Left hindlimb (tissue), 1 donor: Measurements from ENCODE around the gene RAP2C.
"Not testable (repeated sequence)": the region's sequence is repeated elsewhere in the genome, so short reads cannot be mapped to it uniquely, and the experiment has no call there.

ENCODE experiments used
- DNase-seq: peaks from one replicate; pipeline ENCODE4 v3.0.0-alpha.2; 2018

The RAP2C gene

DNA sequence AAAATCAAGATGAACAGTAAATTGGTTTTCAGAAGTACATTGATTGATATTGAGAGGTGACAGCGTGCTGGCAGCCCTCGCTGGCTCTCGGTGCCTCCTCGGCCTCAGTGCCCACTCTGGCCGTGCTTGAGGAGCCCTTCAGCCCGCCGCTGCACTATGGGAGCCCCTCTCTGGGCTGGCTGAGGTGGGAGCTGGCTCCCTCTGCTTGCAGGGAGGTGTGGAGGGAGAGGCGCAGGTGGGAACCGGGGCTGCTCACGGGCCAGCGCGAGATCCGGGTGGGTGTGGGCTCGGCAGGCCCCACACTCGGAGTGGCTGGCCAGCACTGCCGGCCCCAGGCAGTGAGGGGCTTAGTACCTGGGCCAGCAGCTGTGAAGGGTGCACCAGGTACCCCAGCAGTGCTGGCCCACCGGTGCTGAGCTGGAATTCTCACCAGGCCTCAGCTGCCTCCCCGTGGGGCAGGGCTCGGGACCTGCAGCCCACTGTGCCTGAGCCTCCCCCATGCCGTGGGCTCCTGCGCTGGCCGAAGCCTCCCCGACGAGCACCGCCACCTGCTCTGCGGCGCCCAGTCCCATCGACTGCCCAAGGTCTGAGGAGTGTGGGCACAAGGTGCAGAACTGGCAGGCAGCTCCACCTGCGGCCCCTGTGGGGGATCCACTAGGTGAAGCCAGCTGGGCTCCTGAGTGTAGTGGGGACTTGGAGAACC, 25.2 kb downstream of the RAP2C start:
- DNase-seq = no peak

GRCh38 chrX:132191938-132192337, 27.3 kb downstream of the RAP2C start:
- no peak for DNase-seq

- no peak for DNase-seq
These were observed 31.1 kb downstream of the RAP2C start for GRCh38 chrX:132188175-132188574.

GRCh38 chrX:132187451-132187850, 31.8 kb downstream of the RAP2C start:
- DNase-seq = no peak

DNA sequence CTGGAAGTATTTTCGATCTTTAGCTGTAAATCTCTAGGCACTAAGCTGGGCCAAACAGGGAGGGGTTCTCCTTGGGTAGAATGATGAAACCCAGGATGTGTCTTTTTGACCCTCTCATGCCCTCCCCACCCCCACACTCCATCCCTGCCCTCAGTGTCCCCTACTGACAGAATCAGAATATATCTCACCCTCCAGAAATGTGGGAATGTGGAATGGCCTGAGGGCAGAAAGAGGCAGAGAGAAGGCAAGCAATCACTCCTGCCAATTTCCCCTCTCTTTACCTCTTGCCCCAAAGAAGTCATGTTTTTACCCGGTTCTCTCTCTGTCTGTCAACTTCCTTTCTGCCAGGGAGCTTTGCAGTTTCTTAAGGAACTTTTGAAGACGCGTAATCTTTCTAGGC, 34.4 kb downstream of the RAP2C start:
- no peak for DNase-seq

DNA sequence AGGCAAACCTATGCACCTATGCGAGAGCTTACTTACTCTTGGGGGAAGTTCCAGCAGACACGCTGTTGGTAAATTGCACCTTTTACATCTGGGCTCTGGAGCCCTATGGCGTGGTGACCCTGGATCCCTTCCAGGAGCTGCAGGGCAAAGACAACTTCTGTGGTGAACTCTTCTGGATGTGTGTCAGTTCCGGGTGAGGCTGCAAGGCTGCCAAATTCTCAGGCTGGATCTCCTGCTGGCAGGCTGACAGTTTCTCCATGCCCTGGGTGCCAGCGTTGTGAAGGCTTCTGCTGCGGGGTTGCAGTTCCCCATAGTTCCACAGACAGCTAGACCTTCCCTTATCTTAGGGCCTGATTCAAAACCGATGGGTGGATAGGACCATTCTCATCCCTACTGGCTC, 37.9 kb downstream of the RAP2C start:
- DNase-seq = no peak

GRCh38 chrX:132180929-132181328, 38.3 kb downstream of the RAP2C start:
- DNase-seq = no peak

DNA sequence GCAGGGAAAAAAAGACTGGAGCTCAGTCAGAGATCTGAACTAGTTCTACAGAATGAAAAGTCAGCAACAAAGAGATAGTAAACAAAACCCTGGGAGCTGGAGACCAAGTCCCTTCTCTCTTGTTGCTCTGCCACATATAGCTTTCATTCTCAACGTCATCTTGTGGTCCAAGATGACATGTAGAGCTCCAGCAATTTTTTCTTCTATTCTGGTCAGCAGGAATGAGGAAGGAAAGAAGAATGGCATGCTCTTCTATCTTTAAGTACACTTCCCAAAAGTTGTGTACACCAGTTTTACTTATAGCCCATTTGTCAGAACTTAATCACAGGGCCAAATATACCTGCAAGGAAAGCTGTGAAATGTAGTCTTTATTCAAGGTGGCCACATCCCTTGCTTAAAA, 45.6 kb downstream of the RAP2C start:
- no peak for DNase-seq

GRCh38 chrX:132171881-132172280, 47.4 kb downstream of the RAP2C start:
- peak; percentile 36 for DNase-seq

DNA sequence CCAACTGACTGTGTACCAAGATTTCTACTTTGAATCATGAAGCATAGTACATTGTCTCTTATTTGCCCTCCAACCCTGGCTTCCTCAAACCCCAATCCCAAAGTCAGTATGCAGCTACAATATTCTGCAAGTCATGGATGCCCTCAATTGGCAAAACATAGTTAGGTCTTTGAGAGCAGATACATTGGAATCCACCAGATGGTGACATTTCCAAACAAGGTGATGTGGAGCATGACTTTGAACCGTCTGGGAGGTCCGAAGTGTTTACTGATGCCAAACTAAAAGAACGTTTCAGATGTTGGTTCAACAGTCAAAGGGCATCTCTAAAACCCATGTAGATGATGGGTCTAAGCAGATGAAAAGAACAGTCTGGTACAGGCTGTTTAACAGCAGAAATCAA, 47.8 kb downstream of the RAP2C start:
- DNase-seq = no peak

DNA sequence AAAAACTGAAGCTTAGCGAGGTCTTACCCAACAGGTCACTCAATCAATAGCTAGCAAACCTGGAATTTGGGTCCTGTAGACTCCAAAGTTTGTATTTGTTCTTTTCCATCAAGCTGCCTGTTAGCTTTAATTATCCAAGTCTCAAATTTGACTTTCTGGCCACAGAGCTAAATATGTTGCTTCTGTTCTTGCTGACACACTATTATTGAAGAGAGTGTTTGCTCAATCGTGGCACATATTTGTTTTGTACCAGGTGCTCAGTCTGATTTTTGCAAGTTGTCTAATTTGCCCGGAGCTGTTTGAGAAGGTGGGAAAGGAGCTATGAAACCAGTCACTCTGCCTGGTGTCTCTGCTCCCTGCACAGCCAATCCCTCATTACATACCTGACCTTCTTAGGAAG, 49.7 kb downstream of the RAP2C start:
- no peak for DNase-seq

GRCh38 chrX:132165651-132166050, 53.6 kb downstream of the RAP2C start:
- DNase-seq = no peak

GRCh38 chrX:132165005-132165404, 54.2 kb downstream of the RAP2C start:
- no peak for DNase-seq

GRCh38 chrX:132163094-132163493, 56.2 kb downstream of the RAP2C start:
- not testable (repeated sequence) for DNase-seq

- no peak for DNase-seq
These were observed 66.1 kb downstream of the RAP2C start for GRCh38 chrX:132153166-132153565.
